Neural cell (in vitro differentiated cells): ENCODE measurements around the gene TBC1D2. TPM values are rescaled to one million over a fixed set of nuclear protein-coding genes. Genes with fewer than 3 reads are reported as not detected.

Source experiments
- H2AFZ ChIP-seq: fragments of 200-600, 300-800 bp; sonication (generic), shearing (Covaris generic); 2 replicates; pipeline ENCODE4 v1.6.0; 2014; ENCODE audit warnings: low read depth, mild to moderate bottlenecking, antibody characterized with exemption, low read length, moderate library complexity
- H3F3A ChIP-seq: fragments of 200-600 bp; shearing (Covaris generic); 2 replicates; pipeline ENCODE4 v1.6.1; 2016; ENCODE audit warnings: mild to moderate bottlenecking, moderate library complexity, mixed read lengths, antibody characterized with exemption, low read length; ENCODE audit not compliant: insufficient read depth, poor library complexity, severe bottlenecking
- H3K27ac ChIP-seq: fragments of 200-600, 300-800 bp; sonication (generic), shearing (Covaris generic); 2 replicates; pipeline ENCODE4 v1.5.1; 2014; ENCODE audit warnings: mild to moderate bottlenecking, low read length, moderate library complexity
- H3K27me3 ChIP-seq: fragments of 300-800, 200-600 bp; sonication (generic), shearing (Covaris generic); 2 replicates; pipeline ENCODE4 v1.6.0; 2014; ENCODE audit warnings: mild to moderate bottlenecking, low read depth, low read length, moderate library complexity; ENCODE audit not compliant: insufficient read depth
- H3K36me3 ChIP-seq: fragments of 300-800, 200-600 bp; sonication (generic), shearing (Covaris generic); 2 replicates; pipeline ENCODE4 v1.5.1; 2014; ENCODE audit warnings: mild to moderate bottlenecking, antibody characterized with exemption, low read length, moderate library complexity; ENCODE audit not compliant: insufficient read depth
- H3K4me2 ChIP-seq: fragments of 300-800, 200-600 bp; sonication (generic), shearing (Covaris generic); 2 replicates; pipeline ENCODE4 v1.6.0; 2014; ENCODE audit warnings: mild to moderate bottlenecking, low read length
- H3K4me3 ChIP-seq: fragments of 300-800, 200-600 bp; sonication (generic), shearing (Covaris generic); 2 replicates; pipeline ENCODE4 v1.5.1; 2014; ENCODE audit warnings: mild to moderate bottlenecking, low read length, moderate library complexity
- H3K79me2 ChIP-seq: fragments of 200-600 bp; shearing (Covaris generic); replicated peaks from 2 replicates; pipeline ENCODE4 v1.6.0; 2014; ENCODE audit warnings: mild to moderate bottlenecking, low read length, moderate library complexity; ENCODE audit not compliant: insufficient read depth
- H3K9ac ChIP-seq: fragments of 300-800, 200-600 bp; sonication (generic), shearing (Covaris generic); 2 replicates; pipeline ENCODE4 v1.6.1; 2016; ENCODE audit warnings: mild to moderate bottlenecking, low read length, mixed read lengths
- H3K9me2 ChIP-seq: fragments of 200-600 bp; shearing (Covaris generic); 2 replicates; pipeline ENCODE4 v1.6.1; 2016; ENCODE audit warnings: mild to moderate bottlenecking, low read length, mixed read lengths; ENCODE audit not compliant: insufficient read depth
- H3K9me3 ChIP-seq: fragments of 200-600, 300-800 bp; sonication (generic), shearing (Covaris generic); 2 replicates; pipeline ENCODE4 v1.6.1; 2016; ENCODE audit warnings: mild to moderate bottlenecking, mixed run types, low read length, moderate library complexity, mixed read lengths
- H4K20me1 ChIP-seq: fragments of 200-600 bp; shearing (Covaris generic); 2 replicates; pipeline ENCODE4 v1.6.1; 2016; ENCODE audit warnings: mild to moderate bottlenecking, mixed run types; ENCODE audit not compliant: insufficient read depth
- EP300 ChIP-seq: fragments of 450-650 bp; conservative IDR thresholded peaks from 2 replicates; pipeline ENCODE4 v1.6.1; 2014; ENCODE audit warnings: antibody characterized with exemption, mild to moderate bottlenecking, moderate library complexity; ENCODE audit not compliant: poor library complexity, severe bottlenecking
- EZH2 ChIP-seq: fragments of 200-600, 300-800 bp; shearing (Covaris generic), sonication (generic); IDR thresholded peaks from 2 replicates; pipeline ENCODE4 v1.6.1; 2014; ENCODE audit warnings: antibody characterized with exemption, low read length, borderline replicate concordance, mild to moderate bottlenecking; ENCODE audit not compliant: insufficient read depth, poor library complexity, severe bottlenecking
- MXI1 ChIP-seq: fragments of 450-650 bp; conservative IDR thresholded peaks from 2 replicates; pipeline ENCODE4 v1.6.1; 2014; ENCODE audit warnings: antibody characterized with exemption, mild to moderate bottlenecking; ENCODE audit not compliant: poor library complexity, severe bottlenecking
- POLR2AphosphoS5 ChIP-seq: IDR thresholded peaks from 2 replicates; pipeline ENCODE4 v1.6.1; 2012
- REST ChIP-seq: IDR thresholded peaks from 2 replicates; pipeline ENCODE4 v1.6.1; 2012; ENCODE audit warnings: borderline replicate concordance
- SMC3 ChIP-seq: fragments of 450-650 bp; conservative IDR thresholded peaks from 2 replicates; pipeline ENCODE4 v1.6.1; 2014; ENCODE audit warnings: antibody characterized with exemption, mild to moderate bottlenecking, moderate library complexity; ENCODE audit not compliant: poor library complexity
- TAF1 ChIP-seq: IDR thresholded peaks from 2 replicates; pipeline ENCODE4 v1.6.1; 2012; ENCODE audit warnings: low read depth
- polyA plus RNA-seq: library from polyadenylated mRNA; depleted of rRNA; stranded (reverse); fragments of >200 nt; gene quantifications from 2 replicates; pipeline ENCODE4 v1.2.3, GENCODE V29; 2014

The TBC1D2 gene
- polyA plus RNA-seq, 1 donor from 2014 or later, result 4.1 TPM

- no peaks in the 10 kb centered on the region for H3K36me3 ChIP-seq
- no peaks in the 10 kb centered on the region for H3K9me3 ChIP-seq
- TF ChIP-seq TAF1, result no peak
- no peaks in the 10 kb centered on the region for H3K9me2 ChIP-seq
- no peaks in the 10 kb centered on the region for H3K27me3 ChIP-seq
- H3K9ac ChIP-seq, result no peak overlapping the region
- H3K79me2 ChIP-seq, result no peaks in the 10 kb centered on the region
- no peak overlapping the region for H3K4me2 ChIP-seq
- H3F3A ChIP-seq, result no peaks in the 10 kb centered on the region
- no peaks in the 10 kb centered on the region for H4K20me1 ChIP-seq
- no peak overlapping the region for H3K4me3 ChIP-seq
- H2AFZ ChIP-seq, result no peak overlapping the region
- H3K27ac ChIP-seq, result no peak overlapping the region
Measured at GRCh38 chr9:98206754-98207153, 48.7 kb downstream of the TBC1D2 start.

GRCh38 chr9:98204692-98205091 is 50.8 kb downstream of the TBC1D2 start:
- Histone ChIP-seq H3K27ac (no peak overlapping the region), H4K20me1 (no peaks in the 10 kb centered on the region), H3K9me3 (no peaks in the 10 kb centered on the region), H3K9me2 (no peaks in the 10 kb centered on the region), H3F3A (no peaks in the 10 kb centered on the region), H3K9ac (no peak overlapping the region), H3K36me3 (no peaks in the 10 kb centered on the region), H3K27me3 (no peaks in the 10 kb centered on the region), H3K4me2 (no peak overlapping the region), H2AFZ (no peak overlapping the region), H3K79me2 (no peaks in the 10 kb centered on the region), H3K4me3 (no peak overlapping the region)
- TF ChIP-seq TAF1, result no peak
- TF ChIP-seq SMC3, result no peak
- no peak for TF ChIP-seq MXI1

- H4K20me1 ChIP-seq, result no peaks in the 10 kb centered on the region
- H3K9me3 ChIP-seq, result no peaks in the 10 kb centered on the region
- no peak overlapping the region for H3K9ac ChIP-seq
- H3K9me2 ChIP-seq, result no peaks in the 10 kb centered on the region
- H3K27ac ChIP-seq, result no peak overlapping the region
- no peaks in the 10 kb centered on the region for H3K27me3 ChIP-seq
- H2AFZ ChIP-seq, result no peak overlapping the region
- no peaks in the 10 kb centered on the region for H3K36me3 ChIP-seq
- no peaks in the 10 kb centered on the region for H3F3A ChIP-seq
- no peaks in the 10 kb centered on the region for H3K79me2 ChIP-seq
- H3K4me3 ChIP-seq, result no peak overlapping the region
- no peak for TF ChIP-seq EP300
- no peak for TF ChIP-seq EZH2
- no peak for TF ChIP-seq REST
- no peak for TF ChIP-seq MXI1
- no peak for TF ChIP-seq POLR2AphosphoS5
- no peak for TF ChIP-seq SMC3
- no peak overlapping the region for H3K4me2 ChIP-seq
Measured at GRCh38 chr9:98203153-98203552, 52.3 kb downstream of the TBC1D2 start.
